ENCODE results near the gene AK5. TPM values are rescaled to one million over a fixed set of nuclear protein-coding genes. Genes with fewer than 3 reads are reported as not detected.

Gene AK5
- total and polyA plus RNA-seq, 2 of the 4 experiments (the other 2 are of a cell fraction): 22.5 to 25.8 TPM

GRCh38 chr1:77322061-77322900, 40.5 kb downstream of the AK5 start (continued):
- no peak for TF ChIP-seq ELK1 (IDR thresholded peaks at IDR 0.05; ENCODE audit: borderline replicate concordance, low read depth, low read length)
- TF ChIP-seq MXI1 (IDR thresholded peaks at IDR 0.05; ENCODE audit: borderline replicate concordance, low read depth, low read length): no peak

GRCh38 chr1:77333501-77333900, 51.7 kb downstream of the AK5 start:
- DNase-seq (no peak), ATAC-seq (ENCODE audit: low read depth) (no peak)
- no peak overlapping the region for H3K4me2 ChIP-seq (ENCODE audit: low read depth, low read length)
- H3K36me3 ChIP-seq (ENCODE audit: control insufficient read depth, insufficient read depth, low read length): 0 out of 2 replicates have a peak, but pooled peaks cover 1% of the 10 kb centered on the region
- H2AFZ ChIP-seq (replicated peaks; ENCODE audit: low read length, poor library complexity): no peak overlapping the region
- H2AK5ac ChIP-seq (ENCODE audit: low read depth, low read length): no peak overlapping the region; the same call in 1 of the 2 replicates
- dilution Hi-C loops (cut with HindIII; ENCODE audit: low sequenced_read_pairs, unreplicated experiment) (no loop called here), in situ Hi-C loops (cut with MboI; ENCODE audit: low sequenced_read_pairs) (no loop called here), intact Hi-C loops (cut with micrococcal nuclease) (no loop called here)
- H4K20me1 ChIP-seq (ENCODE audit: insufficient read depth, low read length): no peaks in the 10 kb centered on the region
- no peak overlapping the region for H3K27ac ChIP-seq (ENCODE audit: insufficient read depth, low read length)
- H3K9ac ChIP-seq (ENCODE audit: low read depth, low read length): no peak overlapping the region
- H4K8ac ChIP-seq (ENCODE audit: low read depth in 2 of 2, low read length in 2 of 2): no peak overlapping the region
- H4K5ac ChIP-seq (ENCODE audit: low read depth, low read length): no peak overlapping the region
- BruUV-seq (replicated peaks): no TSS peak
- no peak overlapping the region for H2BK20ac ChIP-seq (ENCODE audit: low read depth, low read length)
- no peak overlapping the region for H3K4me3 ChIP-seq (ENCODE audit: insufficient read depth, low read depth, low read length)
- H3K79me1 ChIP-seq (ENCODE audit: low read depth in 1 of 2, low read length in 2 of 2): peaks cover 0 to 6% of the 10 kb centered on the region in 2 experiments; a peak in 3 of 4 replicates
- no peaks in the 10 kb centered on the region for H3K9me3 ChIP-seq (ENCODE audit: control insufficient read depth, insufficient read depth, low read length)
- no peak overlapping the region for H4K91ac ChIP-seq (ENCODE audit: insufficient read depth, low read depth, low read length)
- 0 out of 2 replicates have a peak, but pooled peaks cover 2% of the 10 kb centered on the region for H3K9me1 ChIP-seq (ENCODE audit: insufficient read depth, low read length)
- no peak overlapping the region for H3K18ac ChIP-seq (ENCODE audit: low read depth, low read length)
- H3K4me1 ChIP-seq (ENCODE audit: control insufficient read depth, insufficient read depth, low read length): no peaks in the 10 kb centered on the region
- no CpG with 5 or more reads among the region's 2 CpGs for WGBS, 2 experiments (ENCODE audit: extremely low coverage in 2 of 2, insufficient read length in 1 of 2)
- H2BK5ac ChIP-seq (ENCODE audit: low read depth, low read length, poor library complexity, severe bottlenecking): no peak overlapping the region
- no peak overlapping the region for H2BK120ac ChIP-seq (ENCODE audit: low read depth, low read length)
- H3K23ac ChIP-seq (ENCODE audit: low read depth, low read length): no peak overlapping the region
- no peak overlapping the region for H3K4ac ChIP-seq (ENCODE audit: low read depth, low read length)
- ChIA-PET CTCF (no interaction called here), POLR2A (ENCODE audit: unreplicated experiment) (no interaction called here)
- no peaks in the 10 kb centered on the region for H3K27me3 ChIP-seq (ENCODE audit: control insufficient read depth, insufficient read depth, low read length)
- no peak overlapping the region for H3K14ac ChIP-seq (replicated peaks; ENCODE audit: low read depth, low read length)
- H2AK9ac ChIP-seq (replicated peaks; ENCODE audit: low read depth, low read length, poor library complexity): no peak overlapping the region
- no peak overlapping the region for H3K56ac ChIP-seq (ENCODE audit: extremely low read depth, insufficient read depth, low read length)
- H2BK15ac ChIP-seq (ENCODE audit: low read depth, low read length): no peak overlapping the region
- TF ChIP-seq FOS (IDR thresholded peaks at IDR 0.05; ENCODE audit: low read depth, low read length) (no peak), ELK1 (IDR thresholded peaks at IDR 0.05; ENCODE audit: borderline replicate concordance, low read depth, low read length) (no peak), CHD1 (IDR thresholded peaks at IDR 0.05; ENCODE audit: low read depth, low read length) (no peak), CTCF (conservative IDR thresholded peaks at IDR 0.05; ENCODE audit: low read depth, low read length) (no peak), CEBPB (IDR thresholded peaks at IDR 0.05; ENCODE audit: low read depth, low read length) (no peak), RCOR1 (IDR thresholded peaks at IDR 0.05; ENCODE audit: insufficient replicate concordance, low read length) (no peak), MAZ (IDR thresholded peaks at IDR 0.05; ENCODE audit: borderline replicate concordance, low read depth, low read length) (no peak), MXI1 (IDR thresholded peaks at IDR 0.05; ENCODE audit: borderline replicate concordance, low read depth, low read length) (no peak), RAD21 (IDR thresholded peaks at IDR 0.05; ENCODE audit: low read length) (no peak), POLR2A (IDR thresholded peaks at IDR 0.05; ENCODE audit: low read depth, low read length) (no peak), BHLHE40 (IDR thresholded peaks at IDR 0.05; ENCODE audit: low read depth, low read length) (no peak), RFX5 (IDR thresholded peaks at IDR 0.05; ENCODE audit: low read depth, low read length) (no peak)
